Activated CD4-positive, alpha-beta T cell treated with anti-CD3 and anti-CD28 coated beads, Interleukin-2, amount 50 U/mL, for 24 hours (primary cell): ENCODE measurements around the gene ABCA2.

ENCODE experiments used
- DNase-seq, 2 donors: peaks; one replicate each; pipeline ENCODE4 v3.0.0-alpha.2; 2020; ENCODE audit warnings: low read depth in 1 of 2, low spot score in 1 of 2

ABCA2 gene

GRCh38 chr9:137030538-137031527 lies 2.8 kb upstream of the ABCA2 start:
- DNase-seq, result no peak

- DNase-seq, result no peak
Measured at GRCh38 chr9:137030006-137030405, 2.0 kb upstream of the ABCA2 start.

- peak; percentile 47 to 61 for DNase-seq
Measured at GRCh38 chr9:137029058-137029936, 1.3 kb upstream of the ABCA2 start.

GRCh38 chr9:137028263-137029057 lies 423 bp upstream of the ABCA2 start:
- DNase-seq, result peak in 1 of 2 donors; percentile 36

GRCh38 chr9:137026828-137027227 lies 1.2 kb downstream of the ABCA2 start:
- DNase-seq, result no peak

- DNase-seq, result no peak
Measured at GRCh38 chr9:137026384-137026783, 1.7 kb downstream of the ABCA2 start.

- DNase-seq, result no peak
Measured at GRCh38 chr9:137025517-137025966, 2.5 kb downstream of the ABCA2 start.

GRCh38 chr9:137023583-137023991 lies 4.5 kb downstream of the ABCA2 start:
- DNase-seq, result no peak

- DNase-seq, result no peak
Measured at GRCh38 chr9:137023157-137023556, 4.9 kb downstream of the ABCA2 start.

GRCh38 chr9:137022662-137023008 lies 5.4 kb downstream of the ABCA2 start:
- DNase-seq, result no peak

- peak in 1 of 2 donors; percentile 52 for DNase-seq
Measured at GRCh38 chr9:137021979-137022661, 5.9 kb downstream of the ABCA2 start.

GRCh38 chr9:137021568-137021978 lies 6.5 kb downstream of the ABCA2 start:
- DNase-seq, result no peak

GRCh38 chr9:137020771-137021567 lies 7.1 kb downstream of the ABCA2 start:
- no peak for DNase-seq

- DNase-seq, result no peak
Measured at GRCh38 chr9:137019891-137020683, 8.0 kb downstream of the ABCA2 start.

- no peak for DNase-seq
Measured at GRCh38 chr9:137018761-137019559, 9.1 kb downstream of the ABCA2 start.

GRCh38 chr9:137017791-137018497 lies 10.1 kb downstream of the ABCA2 start:
- no peak for DNase-seq

GRCh38 chr9:137017071-137017470 lies 11.0 kb downstream of the ABCA2 start:
- no peak for DNase-seq
